ENCODE results near the gene C12orf57.

Gene C12orf57

DNA sequence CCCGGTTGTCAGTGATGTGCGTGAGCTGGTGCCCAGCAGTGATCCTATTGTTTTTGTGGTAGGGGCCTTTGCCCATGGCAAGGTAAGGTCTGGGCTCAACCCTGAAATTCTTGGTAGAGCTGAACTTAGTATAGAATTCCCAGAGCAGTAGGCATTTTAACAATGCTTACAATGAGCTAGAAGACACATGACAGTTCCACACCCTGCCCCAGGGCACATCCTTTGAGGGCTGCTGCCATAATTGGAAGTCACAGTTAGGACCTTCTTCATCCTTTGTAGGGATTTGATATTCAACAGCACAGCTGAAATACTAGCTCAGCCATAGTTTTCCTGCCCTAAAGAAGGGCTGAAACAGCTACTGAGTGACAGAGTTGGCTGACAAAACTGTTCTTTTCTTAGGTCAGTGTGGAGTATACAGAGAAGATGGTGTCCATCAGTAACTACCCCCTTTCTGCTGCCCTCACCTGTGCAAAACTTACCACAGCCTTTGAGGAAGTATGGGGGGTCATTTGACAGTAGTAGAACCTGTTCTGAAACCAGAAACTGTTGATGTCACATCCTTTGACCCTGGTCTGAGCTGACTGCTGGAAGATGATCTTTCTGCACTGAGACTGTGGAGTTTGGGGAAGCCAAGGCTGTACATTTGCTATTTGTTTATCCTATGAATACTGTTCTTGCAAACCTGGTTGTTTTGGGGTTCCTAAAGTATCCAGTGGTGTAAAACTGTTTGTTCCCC, 31.6 kb downstream of the C12orf57 start:
- no peak for TF ChIP-seq POLR2A (IDR thresholded peaks at IDR 0.05; ENCODE audit: extremely low read depth, insufficient read length)
- no peak for TF ChIP-seq CTCF (IDR thresholded peaks at IDR 0.05; ENCODE audit: low read depth, low read length)
- no peak for TF ChIP-seq MYC (IDR thresholded peaks at IDR 0.05; ENCODE audit: low read depth, low read length)
- no peak for TF ChIP-seq MAX (IDR thresholded peaks at IDR 0.05; ENCODE audit: low read depth, low read length)
- no peak overlapping the region for H3K4me3 ChIP-seq (ENCODE audit: low read depth, low read length)

DNA sequence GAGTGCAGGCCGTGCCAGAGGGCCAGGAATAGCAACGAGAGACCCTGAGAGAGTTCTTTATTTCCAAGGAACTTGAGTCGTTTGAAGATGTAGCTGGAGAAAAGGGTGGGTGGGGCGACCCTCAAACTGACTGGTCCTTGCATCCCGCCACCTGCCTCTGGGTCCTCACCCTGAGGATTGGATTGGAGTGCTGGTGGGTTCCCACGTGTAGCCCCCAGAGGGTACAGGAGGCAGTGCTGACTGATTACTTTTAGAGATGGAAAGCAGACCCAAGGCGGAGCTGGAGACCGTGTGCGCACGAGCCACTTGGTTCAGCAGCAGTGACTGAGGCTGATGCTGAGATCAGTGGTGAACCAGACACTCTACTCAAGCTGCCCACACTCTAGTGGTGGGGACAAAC, 33.8 kb downstream of the C12orf57 start:
- H3K4me3 ChIP-seq (ENCODE audit: low read depth, low read length): no peak overlapping the region
- DNase-seq (ENCODE audit: low read depth): no peak
- TF ChIP-seq CTCF (IDR thresholded peaks at IDR 0.05; ENCODE audit: low read depth, low read length): no peak

More for the DNA sequence above, 31.6 kb downstream of the C12orf57 start:
- DNase-seq (ENCODE audit: low read depth): no peak

DNA sequence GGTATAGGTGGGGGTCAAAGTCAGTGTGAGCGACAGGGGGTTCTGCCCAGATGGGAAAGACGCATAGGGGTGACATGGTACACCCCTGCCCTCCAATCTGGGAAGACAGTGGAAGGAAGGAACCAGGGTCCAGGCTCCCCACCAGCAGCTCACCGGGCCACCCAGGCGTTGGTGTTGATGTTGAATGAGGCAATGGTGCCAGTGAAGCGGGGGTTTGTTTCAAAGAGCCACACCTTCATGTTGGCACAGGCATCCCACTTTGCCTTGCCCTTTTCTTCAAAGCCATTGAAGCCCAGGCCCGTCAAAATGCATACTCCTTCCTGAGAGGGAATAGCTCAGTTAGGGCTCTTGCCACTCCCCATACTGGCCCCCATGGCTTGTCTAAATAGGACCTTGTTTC, 34.4 kb downstream of the C12orf57 start:
- DNase-seq (ENCODE audit: low read depth): no peak
- no peak overlapping the region for H3K4me3 ChIP-seq (ENCODE audit: low read depth, low read length)
- TF ChIP-seq CTCF (IDR thresholded peaks at IDR 0.05; ENCODE audit: low read depth, low read length): no peak
- TF ChIP-seq MAX (IDR thresholded peaks at IDR 0.05; ENCODE audit: low read depth, low read length): no peak
- TF ChIP-seq MYC (IDR thresholded peaks at IDR 0.05; ENCODE audit: low read depth, low read length): no peak
- peak; percentile 10 for TF ChIP-seq POLR2A (IDR thresholded peaks at IDR 0.05; ENCODE audit: extremely low read depth, insufficient read length)

- TF ChIP-seq POLR2A (IDR thresholded peaks at IDR 0.05; ENCODE audit: extremely low read depth, insufficient read length) (no peak), MAX (IDR thresholded peaks at IDR 0.05; ENCODE audit: low read depth, low read length) (no peak), CTCF (IDR thresholded peaks at IDR 0.05; ENCODE audit: low read depth, low read length) (no peak), MYC (IDR thresholded peaks at IDR 0.05; ENCODE audit: low read depth, low read length) (no peak)
- DNase-seq (ENCODE audit: low read depth): no peak
- H3K4me3 ChIP-seq (ENCODE audit: low read depth, low read length): no peak overlapping the region
Measured at GRCh38 chr12:6978611-6979011, 34.8 kb downstream of the C12orf57 start.

- TF ChIP-seq MAX (IDR thresholded peaks at IDR 0.05; ENCODE audit: low read depth, low read length): no peak
- no peak for TF ChIP-seq MYC (IDR thresholded peaks at IDR 0.05; ENCODE audit: low read depth, low read length)
- no peak for TF ChIP-seq POLR2A (IDR thresholded peaks at IDR 0.05; ENCODE audit: extremely low read depth, insufficient read length)
- TF ChIP-seq CTCF (IDR thresholded peaks at IDR 0.05; ENCODE audit: low read depth, low read length): no peak
Measured at GRCh38 chr12:6979021-6979420, 35.2 kb downstream of the C12orf57 start.

DNA sequence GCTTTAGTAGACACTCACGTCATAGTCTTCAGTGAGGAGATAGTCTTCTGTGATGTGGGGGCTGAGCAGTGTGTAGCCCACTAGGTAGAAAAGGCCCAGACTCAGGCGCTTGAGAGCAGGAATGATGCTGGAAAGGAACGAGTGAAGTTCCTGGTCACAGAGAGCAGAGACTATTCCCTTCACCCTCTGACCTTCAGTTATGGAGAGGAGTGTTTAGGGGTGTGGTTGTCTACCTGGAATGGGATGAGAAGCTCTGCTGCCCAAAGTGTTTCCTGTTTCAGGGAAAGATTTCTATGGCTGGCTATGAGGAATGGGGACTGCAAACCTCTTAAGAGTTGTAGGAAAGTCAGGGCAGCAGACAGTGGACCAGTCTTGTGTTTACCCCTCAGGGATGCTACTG, 35.6 kb downstream of the C12orf57 start:
- no peak for DNase-seq (ENCODE audit: low read depth)
- no peak overlapping the region for H3K4me3 ChIP-seq (ENCODE audit: low read depth, low read length)
- no peak for TF ChIP-seq CTCF (IDR thresholded peaks at IDR 0.05; ENCODE audit: low read depth, low read length)
- TF ChIP-seq POLR2A (IDR thresholded peaks at IDR 0.05; ENCODE audit: extremely low read depth, insufficient read length): no peak
- no peak for TF ChIP-seq MYC (IDR thresholded peaks at IDR 0.05; ENCODE audit: low read depth, low read length)
- TF ChIP-seq MAX (IDR thresholded peaks at IDR 0.05; ENCODE audit: low read depth, low read length): no peak

More at GRCh38 chr12:6979021-6979420, 35.2 kb downstream of the C12orf57 start:
- DNase-seq (ENCODE audit: low read depth): no peak
- no peak overlapping the region for H3K4me3 ChIP-seq (ENCODE audit: low read depth, low read length)

Measured in NB4 (cell line).